NCI-H2107 (cell line): Measurements from ENCODE around the gene GPR22.

Experiments
- DNase-seq: peaks from one replicate; lab custom pipeline; 2025; lab: John Stamatoyannopoulos, UW

GPR22 gene

GRCh38 chr7:107479303-107479702, 9.4 kb downstream of the GPR22 start:
- no peak for DNase-seq

GRCh38 chr7:107480932-107481331, 11.1 kb downstream of the GPR22 start:
- no peak for DNase-seq

- no peak for DNase-seq
These were observed 12.7 kb downstream of the GPR22 start for GRCh38 chr7:107482571-107482970.

GRCh38 chr7:107486041-107486440, 16.2 kb downstream of the GPR22 start:
- no peak for DNase-seq

GRCh38 chr7:107492875-107493274, 23.0 kb downstream of the GPR22 start:
- no peak for DNase-seq

- DNase-seq: no peak
These were observed 24.5 kb downstream of the GPR22 start for GRCh38 chr7:107494315-107494751.

- DNase-seq: no peak
These were observed 25.0 kb downstream of the GPR22 start for GRCh38 chr7:107494884-107495283.

- DNase-seq: no peak
These were observed 25.7 kb downstream of the GPR22 start for GRCh38 chr7:107495516-107495915.

GRCh38 chr7:107499731-107500130, 29.9 kb downstream of the GPR22 start:
- DNase-seq: no peak

GRCh38 chr7:107501593-107501992, 31.7 kb downstream of the GPR22 start:
- DNase-seq: no peak

GRCh38 chr7:107502154-107502553, 32.3 kb downstream of the GPR22 start:
- DNase-seq: no peak

- DNase-seq: no peak
These were observed 32.9 kb downstream of the GPR22 start for GRCh38 chr7:107502797-107503196.

- no peak for DNase-seq
These were observed 33.8 kb downstream of the GPR22 start for GRCh38 chr7:107503687-107504086.

GRCh38 chr7:107505362-107505761, 35.5 kb downstream of the GPR22 start:
- no peak for DNase-seq

- DNase-seq: peak; percentile 92
These were observed 36.3 kb downstream of the GPR22 start for GRCh38 chr7:107505997-107506673.

GRCh38 chr7:107506674-107507339, 37.0 kb downstream of the GPR22 start:
- peak; percentile 4 for DNase-seq
